ENCODE results near the gene CHST9.

Gene CHST9

GRCh38 chr18:27057519-27058234, 127.4 kb downstream of the CHST9 start:
- no peak overlapping the region for H3K4me3 ChIP-seq (ENCODE audit: low read depth, low read length)
- no peak for TF ChIP-seq CTCF (IDR thresholded peaks at IDR 0.05; ENCODE audit: low read depth, low read length)

GRCh38 chr18:27054926-27055325, 130.2 kb downstream of the CHST9 start:
- no peak overlapping the region for H3K4me3 ChIP-seq (ENCODE audit: low read depth, low read length)

GRCh38 chr18:27049969-27050368, 135.1 kb downstream of the CHST9 start:
- no peak overlapping the region for H3K4me3 ChIP-seq (ENCODE audit: low read depth, low read length)
- no peak for TF ChIP-seq CTCF (IDR thresholded peaks at IDR 0.05; ENCODE audit: low read depth, low read length)

More at GRCh38 chr18:27054926-27055325, 130.2 kb downstream of the CHST9 start:
- TF ChIP-seq CTCF (IDR thresholded peaks at IDR 0.05; ENCODE audit: low read depth, low read length) = no peak

GRCh38 chr18:27045342-27045741, 139.8 kb downstream of the CHST9 start:
- no peak for TF ChIP-seq CTCF (IDR thresholded peaks at IDR 0.05; ENCODE audit: low read depth, low read length)
- H3K4me3 ChIP-seq (ENCODE audit: low read depth, low read length) = no peak overlapping the region

- H3K4me3 ChIP-seq (ENCODE audit: low read depth, low read length) = no peak overlapping the region
- TF ChIP-seq CTCF (IDR thresholded peaks at IDR 0.05; ENCODE audit: low read depth, low read length) = no peak
These were observed 142.9 kb downstream of the CHST9 start for GRCh38 chr18:27042177-27042576.

- no peak overlapping the region for H3K4me3 ChIP-seq (ENCODE audit: low read depth, low read length)
- no peak for TF ChIP-seq CTCF (IDR thresholded peaks at IDR 0.05; ENCODE audit: low read depth, low read length)
These were observed 144.3 kb downstream of the CHST9 start for GRCh38 chr18:27040796-27041195.

GRCh38 chr18:27033722-27034121, 151.4 kb downstream of the CHST9 start:
- H3K4me3 ChIP-seq (ENCODE audit: low read depth, low read length) = no peak overlapping the region
- TF ChIP-seq CTCF (IDR thresholded peaks at IDR 0.05; ENCODE audit: low read depth, low read length) = no peak

All from WI38 (cell line).